GM12891 (cell line): ENCODE results near the gene RAP1GDS1.

ENCODE experiments used
- PAX5 ChIP-seq: IDR thresholded peaks from 2 replicates; pipeline ENCODE4 v1.6.1; 2011; ENCODE audit warnings: low read length, moderate library complexity, mild to moderate bottlenecking; ENCODE audit not compliant: insufficient read depth, severe bottlenecking
- POLR2A ChIP-seq: IDR thresholded peaks from 2 replicates; pipeline ENCODE4 v1.6.1; 2011; ENCODE audit warnings: low read depth, low read length, control low read depth
- POLR2AphosphoS5 ChIP-seq: IDR thresholded peaks from 2 replicates; pipeline ENCODE4 v1.6.1; 2011; ENCODE audit warnings: low read depth, low read length, control low read depth
- POU2F2 ChIP-seq: IDR thresholded peaks from 2 replicates; pipeline ENCODE4 v1.6.1; 2011; ENCODE audit warnings: low read depth, mild to moderate bottlenecking, control low read depth, low read length, moderate library complexity
- SPI1 ChIP-seq: IDR thresholded peaks from 2 replicates; pipeline ENCODE4 v1.6.1; 2011; ENCODE audit warnings: low read depth, low read length, control low read depth
- TAF1 ChIP-seq: IDR thresholded peaks from 2 replicates; pipeline ENCODE4 v1.6.1; 2011; ENCODE audit warnings: low read depth, low read length, control low read depth

- TF ChIP-seq POLR2A (no peak), TAF1 (no peak), POLR2AphosphoS5 (no peak), PAX5 (no peak), SPI1 (no peak), POU2F2 (no peak)
Observed at GRCh38 chr4:98423009-98423408, 161.8 kb downstream of the RAP1GDS1 start.
